Prostate gland (tissue), 2 donors: Measurements from ENCODE around the gene CATSPERZ.

ENCODE experiments used
- POLR2A ChIP-seq: fragments of 450-650 bp; IDR thresholded peaks from one replicate; pipeline ENCODE4 v1.6.1; 2016; ENCODE audit warnings: antibody characterized with exemption, mild to moderate bottlenecking
- POLR2AphosphoS5 ChIP-seq: sonication (generic); formaldehyde crosslinking; IDR thresholded peaks from one replicate; pipeline ENCODE4 v1.6.1; 2017; ENCODE audit warnings: antibody characterized with exemption
- TF ChIP-seq, protein P1 (sequence below), 4 experiments: fragments of 200-600 bp in 2 of 4; fragments of 450-650 bp in 2 of 4; sonication (generic) in 2 of 4; IDR thresholded peaks; 1 replicate in 3 of 4; 2 replicates in 1 of 4; pipeline ENCODE4 v1.5.1; 2016 to 2019; ENCODE audit warnings: antibody characterized with exemption in 4 of 4, mild to moderate bottlenecking in 2 of 4, moderate library complexity in 2 of 4

- TF ChIP-seq, protein P1, sequence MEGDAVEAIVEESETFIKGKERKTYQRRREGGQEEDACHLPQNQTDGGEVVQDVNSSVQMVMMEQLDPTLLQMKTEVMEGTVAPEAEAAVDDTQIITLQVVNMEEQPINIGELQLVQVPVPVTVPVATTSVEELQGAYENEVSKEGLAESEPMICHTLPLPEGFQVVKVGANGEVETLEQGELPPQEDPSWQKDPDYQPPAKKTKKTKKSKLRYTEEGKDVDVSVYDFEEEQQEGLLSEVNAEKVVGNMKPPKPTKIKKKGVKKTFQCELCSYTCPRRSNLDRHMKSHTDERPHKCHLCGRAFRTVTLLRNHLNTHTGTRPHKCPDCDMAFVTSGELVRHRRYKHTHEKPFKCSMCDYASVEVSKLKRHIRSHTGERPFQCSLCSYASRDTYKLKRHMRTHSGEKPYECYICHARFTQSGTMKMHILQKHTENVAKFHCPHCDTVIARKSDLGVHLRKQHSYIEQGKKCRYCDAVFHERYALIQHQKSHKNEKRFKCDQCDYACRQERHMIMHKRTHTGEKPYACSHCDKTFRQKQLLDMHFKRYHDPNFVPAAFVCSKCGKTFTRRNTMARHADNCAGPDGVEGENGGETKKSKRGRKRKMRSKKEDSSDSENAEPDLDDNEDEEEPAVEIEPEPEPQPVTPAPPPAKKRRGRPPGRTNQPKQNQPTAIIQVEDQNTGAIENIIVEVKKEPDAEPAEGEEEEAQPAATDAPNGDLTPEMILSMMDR (IDR thresholded peaks at IDR 0.05) = no peak
- TF ChIP-seq POLR2A (no peak), POLR2AphosphoS5 (no peak)
Observed at GRCh38 chr11:64306563-64306875, 6.4 kb downstream of the CATSPERZ start.
